IMR-90 (cell line): ENCODE data around the gene VWA8. TPM values are rescaled to one million over a fixed set of nuclear protein-coding genes. Genes with fewer than 3 reads are reported as not detected.

Source experiments
- ATAC-seq: fragments of 200-7000 bp; cut with Tn5 transposase; 2 replicates; pipeline ENCODE4 v1.9.1; 2020; ENCODE audit warnings: low read depth, mild to moderate bottlenecking, moderate library complexity
- BruUV-seq: library from RNA; stranded (reverse); fragments of 400-500 nt; replicated peaks from 2 replicates; lab custom pipeline; 2021; lab: Mats Ljungman, UMichigan
- CTCF ChIA-PET: fragments of 300-600 bp; formaldehyde crosslinking; extraction: SDS; loops from one replicate; lab custom pipeline; 2021; ENCODE audit warnings: antibody characterized with exemption; lab: Yijun Ruan, JAX
- POLR2A ChIA-PET: fragments of 300-600 bp; sonication (Branson Sonifier 250); formaldehyde crosslinking; loops from one replicate; lab custom pipeline; 2022; ENCODE audit warnings: antibody characterized with exemption; ENCODE audit not compliant: unreplicated experiment; lab: Charles Lee
- DNase-seq: peaks from one replicate; pipeline ENCODE4 v3.0.0; 2013
- H2AFZ ChIP-seq: replicated peaks from 2 replicates; pipeline ENCODE3; 2013; ENCODE audit warnings: low read length, mild to moderate bottlenecking; ENCODE audit not compliant: poor library complexity
- H2AK5ac ChIP-seq: 2 replicates; pipeline ENCODE4 v1.6.1; 2013; ENCODE audit warnings: low read depth, low read length, inconsistent platforms
- H2AK9ac ChIP-seq: replicated peaks from 2 replicates; pipeline ENCODE3; 2013; ENCODE audit warnings: mild to moderate bottlenecking, low read depth, low read length, moderate library complexity; ENCODE audit not compliant: poor library complexity
- H2BK120ac ChIP-seq: 2 replicates; pipeline ENCODE4 v1.6.1; 2013; ENCODE audit warnings: low read depth, low read length, inconsistent platforms
- H2BK15ac ChIP-seq: 3 replicates; pipeline ENCODE4 v1.6.1; 2013; ENCODE audit warnings: low read depth, low read length, inconsistent platforms
- H2BK20ac ChIP-seq: 2 replicates; pipeline ENCODE4 v1.6.1; 2013; ENCODE audit warnings: low read depth, mild to moderate bottlenecking, inconsistent platforms, low read length, moderate library complexity
- H2BK5ac ChIP-seq: 2 replicates; pipeline ENCODE4 v1.6.1; 2013; ENCODE audit warnings: mild to moderate bottlenecking, low read depth, low read length, inconsistent platforms; ENCODE audit not compliant: poor library complexity, severe bottlenecking
- H3K14ac ChIP-seq: replicated peaks from 2 replicates; pipeline ENCODE4 v1.6.1; 2013; ENCODE audit warnings: low read depth, low read length, inconsistent platforms
- H3K18ac ChIP-seq: 2 replicates; pipeline ENCODE4 v1.6.1; 2013; ENCODE audit warnings: low read depth, low read length, control low read depth
- H3K23ac ChIP-seq: 2 replicates; pipeline ENCODE4 v1.6.1; 2013; ENCODE audit warnings: low read depth, low read length, inconsistent platforms
- H3K27ac ChIP-seq: 2 replicates; pipeline ENCODE4 v1.5.1; 2013; ENCODE audit warnings: mild to moderate bottlenecking, control low read depth, low read length; ENCODE audit not compliant: insufficient read depth
- H3K27me3 ChIP-seq: 2 replicates; pipeline ENCODE4 v1.6.1; 2013; ENCODE audit warnings: low read length; ENCODE audit not compliant: control insufficient read depth, insufficient read depth
- H3K36me3 ChIP-seq: 2 replicates; pipeline ENCODE4 v1.6.1; 2013; ENCODE audit warnings: low read length, mixed read lengths; ENCODE audit not compliant: control insufficient read depth, insufficient read depth
- H3K4ac ChIP-seq: 2 replicates; pipeline ENCODE4 v1.6.1; 2013; ENCODE audit warnings: low read depth, low read length, inconsistent platforms
- H3K4me1 ChIP-seq: 2 replicates; pipeline ENCODE4 v1.6.1; 2013; ENCODE audit warnings: low read length, mixed read lengths; ENCODE audit not compliant: control insufficient read depth, insufficient read depth
- H3K4me2 ChIP-seq: 2 replicates; pipeline ENCODE4 v1.6.1; 2013; ENCODE audit warnings: low read depth, mild to moderate bottlenecking, control low read depth, low read length, moderate library complexity
- H3K4me3 ChIP-seq: 2 replicates; pipeline ENCODE4 v1.5.1; 2013; ENCODE audit warnings: low read depth, mild to moderate bottlenecking, control low read depth, low read length, moderate library complexity; ENCODE audit not compliant: insufficient read depth
- H3K56ac ChIP-seq: 2 replicates; pipeline ENCODE4 v1.6.1; 2013; ENCODE audit warnings: low read length, inconsistent platforms; ENCODE audit not compliant: insufficient read depth; ENCODE audit errors: extremely low read depth
- H3K79me1 ChIP-seq, 2 experiments: 2 replicates each; pipeline ENCODE4 v1.6.1; 2013; ENCODE audit warnings: low read length in 2 of 2, inconsistent platforms in 1 of 2, low read depth in 1 of 2
- H3K9ac ChIP-seq: 2 replicates; pipeline ENCODE4 v1.6.1; 2013; ENCODE audit warnings: low read depth, low read length, control low read depth
- H3K9me1 ChIP-seq: 2 replicates; pipeline ENCODE4 v1.6.1; 2013; ENCODE audit warnings: low read length, inconsistent platforms; ENCODE audit not compliant: insufficient read depth
- H3K9me3 ChIP-seq: 2 replicates; pipeline ENCODE4 v1.6.1; 2013; ENCODE audit warnings: low read length; ENCODE audit not compliant: control insufficient read depth, insufficient read depth
- H4K20me1 ChIP-seq: 2 replicates; pipeline ENCODE4 v1.6.1; 2013; ENCODE audit warnings: low read length, inconsistent platforms; ENCODE audit not compliant: insufficient read depth
- H4K5ac ChIP-seq: 2 replicates; pipeline ENCODE4 v1.6.1; 2013; ENCODE audit warnings: mild to moderate bottlenecking, low read depth, low read length, control low read depth
- H4K8ac ChIP-seq, 2 experiments: 2 replicates each; pipeline ENCODE4 v1.6.1; 2013; ENCODE audit warnings: low read depth in 2 of 2, low read length in 2 of 2, control low read depth in 1 of 2, inconsistent platforms in 1 of 2
- H4K91ac ChIP-seq: 2 replicates; pipeline ENCODE4 v1.6.1; 2013; ENCODE audit warnings: low read depth, low read length, inconsistent platforms; ENCODE audit not compliant: insufficient read depth
- BHLHE40 ChIP-seq: fragments of 150-350 bp; IDR thresholded peaks from 2 replicates; pipeline ENCODE4 v1.6.1; 2016; ENCODE audit warnings: mild to moderate bottlenecking, low read depth, low read length
- CEBPB ChIP-seq: IDR thresholded peaks from 2 replicates; pipeline ENCODE4 v1.6.1; 2012; ENCODE audit warnings: low read depth, low read length, improper control_type of control experiment
- CHD1 ChIP-seq: IDR thresholded peaks from 2 replicates; pipeline ENCODE4 v1.6.1; 2012; ENCODE audit warnings: low read depth, low read length, improper control_type of control experiment
- FOS ChIP-seq: fragments of 150-350 bp; IDR thresholded peaks from 2 replicates; pipeline ENCODE4 v1.6.1; 2016; ENCODE audit warnings: low read depth, low read length
- MAFK ChIP-seq: IDR thresholded peaks from 2 replicates; pipeline ENCODE4 v1.6.1; 2012; ENCODE audit warnings: low read depth, low read length, improper control_type of control experiment
- MAZ ChIP-seq: IDR thresholded peaks from 2 replicates; pipeline ENCODE4 v1.6.1; 2012; ENCODE audit warnings: low read depth, mild to moderate bottlenecking, low read length, improper control_type of control experiment, moderate library complexity, borderline replicate concordance
- MXI1 ChIP-seq: IDR thresholded peaks from 2 replicates; pipeline ENCODE4 v1.6.1; 2012; ENCODE audit warnings: low read depth, mild to moderate bottlenecking, low read length, moderate library complexity, borderline replicate concordance
- NFE2L2 ChIP-seq: fragments of 150-350 bp; IDR thresholded peaks from 2 replicates; pipeline ENCODE4 v1.6.1; 2016; ENCODE audit warnings: low read depth, mild to moderate bottlenecking, low read length
- POLR2A ChIP-seq: IDR thresholded peaks from 2 replicates; pipeline ENCODE4 v1.6.1; 2012; ENCODE audit warnings: mild to moderate bottlenecking, low read depth, low read length
- RAD21 ChIP-seq: IDR thresholded peaks from 2 replicates; pipeline ENCODE4 v1.6.1; 2012; ENCODE audit warnings: low read length, improper control_type of control experiment
- RCOR1 ChIP-seq: IDR thresholded peaks from 2 replicates; pipeline ENCODE4 v1.6.1; 2012; ENCODE audit warnings: mild to moderate bottlenecking, low read length, improper control_type of control experiment; ENCODE audit not compliant: insufficient replicate concordance
- RFX5 ChIP-seq: IDR thresholded peaks from 2 replicates; pipeline ENCODE4 v1.8.0; 2012; ENCODE audit warnings: low read depth, mild to moderate bottlenecking, low read length, moderate library complexity
- SMC3 ChIP-seq: fragments of 150-350 bp; IDR thresholded peaks from 2 replicates; pipeline ENCODE4 v1.6.1; 2016; ENCODE audit warnings: low read depth, mild to moderate bottlenecking, antibody characterized with exemption, low read length, moderate library complexity
- WGBS, 2 experiments: methylation state at CpG; one replicate each; pipeline versions ENCODE4 v1.1.5 to v1.1.7; 2013; ENCODE audit warnings: missing lambda C conversion rate in 2 of 2; ENCODE audit not compliant: insufficient read length in 1 of 2; ENCODE audit errors: extremely low coverage in 2 of 2; 5-methylcytosine and 5-hydroxymethylcytosine counted together
- dilution Hi-C: fragments of 300-500 bp; cut with HindIII; formaldehyde crosslinking; loops from one replicate; pipeline ENCODE4 v1.14.3; 2018; ENCODE audit warnings: low sequenced_read_pairs; ENCODE audit not compliant: unreplicated experiment
- in situ Hi-C: fragments of 300-500 bp; cut with MboI; formaldehyde crosslinking; loops from 3 replicates; pipeline ENCODE4 v1.14.3; 2019; ENCODE audit warnings: low sequenced_read_pairs, inconsistent platforms, mixed read lengths
- intact Hi-C: fragments of 100-400 bp; cut with micrococcal nuclease; formaldehyde crosslinking; loops from 2 replicates; pipeline ENCODE4 v1.10.0; 2022
- polyA plus RNA-seq, 3 experiments: library from polyadenylated mRNA; depleted of rRNA; stranded (reverse); fragments of >200 nt; gene quantifications; 2 replicates each; pipeline ENCODE4 v1.2.3, GENCODE V29; 2012; ENCODE audit warnings: low replicate concordance in 1 of 3
- total RNA-seq: library from RNA; depleted of rRNA; stranded (reverse); fragments of >200 nt; gene quantifications from 2 replicates; pipeline ENCODE4 v1.2.3, GENCODE V29; 2012
- TF ChIP-seq, protein P1 (sequence below): conservative IDR thresholded peaks from 2 replicates; pipeline ENCODE4 v1.5.1; 2012; ENCODE audit warnings: mild to moderate bottlenecking, low read depth, low read length, improper control_type of control experiment
- TF ChIP-seq, protein P2 (sequence below): fragments of 150-350 bp; IDR thresholded peaks from 2 replicates; pipeline ENCODE4 v1.6.1; 2017; ENCODE audit warnings: mild to moderate bottlenecking, antibody characterized with exemption, low read length, low read depth
- TF ChIP-seq, protein P3 (sequence below): fragments of 150-350 bp; IDR thresholded peaks from 2 replicates; pipeline ENCODE4 v1.6.1; 2016; ENCODE audit warnings: low read depth, mild to moderate bottlenecking, low read length, moderate library complexity, borderline replicate concordance

Gene VWA8
- total and polyA plus RNA-seq, 2 of the 4 experiments (the other 2 are of a cell fraction): 5.9 to 18.3 TPM

DNA sequence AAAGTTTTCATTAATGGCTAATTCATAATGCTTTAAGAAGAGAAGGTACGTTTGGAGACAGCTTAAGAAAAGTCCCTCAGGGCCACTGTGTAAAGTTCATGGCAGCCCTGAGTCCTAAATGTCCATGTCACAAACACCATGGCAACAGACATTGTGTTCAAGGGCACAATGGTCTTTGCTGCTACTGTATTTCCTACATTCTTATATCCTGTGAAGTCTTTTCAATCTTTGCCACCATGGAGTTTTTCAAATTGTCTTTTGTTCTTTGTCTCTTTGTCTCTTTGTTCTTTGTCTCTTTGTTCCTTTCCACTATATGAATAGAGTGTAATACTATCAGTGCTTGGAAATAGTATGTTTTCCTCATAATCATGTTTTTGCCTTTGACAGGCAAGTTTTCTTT, 178.8 kb downstream of the VWA8 start:
- H3K4ac ChIP-seq: no peak overlapping the region
- H2AFZ ChIP-seq: no peak overlapping the region
- H4K20me1 ChIP-seq: no peaks in the 10 kb centered on the region
- H3K14ac ChIP-seq: no peak overlapping the region
- no peak overlapping the region for H4K8ac ChIP-seq
- no peak overlapping the region for H2AK9ac ChIP-seq
- no peak overlapping the region for H3K27ac ChIP-seq
- no peak overlapping the region for H3K56ac ChIP-seq
- H3K9me3 ChIP-seq: no peaks in the 10 kb centered on the region
- POLR2A ChIA-PET: no interaction called here
- no peak overlapping the region for H3K9ac ChIP-seq
- intact Hi-C loops: no loop called here
- in situ Hi-C loops: no loop called here
- H2AK5ac ChIP-seq: no peak overlapping the region; the same call in 1 of the 2 replicates
- H3K4me1 ChIP-seq: no peaks in the 10 kb centered on the region; the same call in 1 of the 2 replicates
- H3K4me2 ChIP-seq: no peak overlapping the region
- no peak overlapping the region for H3K23ac ChIP-seq
- DNase-seq (no peak), ATAC-seq (no peak)
- H4K5ac ChIP-seq: no peak overlapping the region
- H2BK5ac ChIP-seq: no peak overlapping the region
- H3K4me3 ChIP-seq: no peak overlapping the region
- dilution Hi-C loops: no loop called here
- no CpG with 5 or more reads among the region's 1 CpG for WGBS, 2 experiments
- CTCF ChIA-PET: no interaction called here
- H4K91ac ChIP-seq: no peak overlapping the region
- no peak for TF ChIP-seq RFX5
- no peak for TF ChIP-seq NFE2L2
- TF ChIP-seq SMC3: no peak
- no peak for TF ChIP-seq MAFK
- TF ChIP-seq MXI1: no peak
- no peak for TF ChIP-seq BHLHE40
- TF ChIP-seq, protein P1, sequence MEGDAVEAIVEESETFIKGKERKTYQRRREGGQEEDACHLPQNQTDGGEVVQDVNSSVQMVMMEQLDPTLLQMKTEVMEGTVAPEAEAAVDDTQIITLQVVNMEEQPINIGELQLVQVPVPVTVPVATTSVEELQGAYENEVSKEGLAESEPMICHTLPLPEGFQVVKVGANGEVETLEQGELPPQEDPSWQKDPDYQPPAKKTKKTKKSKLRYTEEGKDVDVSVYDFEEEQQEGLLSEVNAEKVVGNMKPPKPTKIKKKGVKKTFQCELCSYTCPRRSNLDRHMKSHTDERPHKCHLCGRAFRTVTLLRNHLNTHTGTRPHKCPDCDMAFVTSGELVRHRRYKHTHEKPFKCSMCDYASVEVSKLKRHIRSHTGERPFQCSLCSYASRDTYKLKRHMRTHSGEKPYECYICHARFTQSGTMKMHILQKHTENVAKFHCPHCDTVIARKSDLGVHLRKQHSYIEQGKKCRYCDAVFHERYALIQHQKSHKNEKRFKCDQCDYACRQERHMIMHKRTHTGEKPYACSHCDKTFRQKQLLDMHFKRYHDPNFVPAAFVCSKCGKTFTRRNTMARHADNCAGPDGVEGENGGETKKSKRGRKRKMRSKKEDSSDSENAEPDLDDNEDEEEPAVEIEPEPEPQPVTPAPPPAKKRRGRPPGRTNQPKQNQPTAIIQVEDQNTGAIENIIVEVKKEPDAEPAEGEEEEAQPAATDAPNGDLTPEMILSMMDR: no peak
- TF ChIP-seq RAD21: no peak
- no peak for TF ChIP-seq CHD1
- no peak for TF ChIP-seq MAZ
- no peak for TF ChIP-seq CEBPB
- TF ChIP-seq, protein P2, sequence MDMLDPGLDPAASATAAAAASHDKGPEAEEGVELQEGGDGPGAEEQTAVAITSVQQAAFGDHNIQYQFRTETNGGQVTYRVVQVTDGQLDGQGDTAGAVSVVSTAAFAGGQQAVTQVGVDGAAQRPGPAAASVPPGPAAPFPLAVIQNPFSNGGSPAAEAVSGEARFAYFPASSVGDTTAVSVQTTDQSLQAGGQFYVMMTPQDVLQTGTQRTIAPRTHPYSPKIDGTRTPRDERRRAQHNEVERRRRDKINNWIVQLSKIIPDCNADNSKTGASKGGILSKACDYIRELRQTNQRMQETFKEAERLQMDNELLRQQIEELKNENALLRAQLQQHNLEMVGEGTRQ: no peak
- TF ChIP-seq FOS: no peak
- TF ChIP-seq POLR2A: no peak
- TF ChIP-seq RCOR1: no peak
- TF ChIP-seq, protein P3, sequence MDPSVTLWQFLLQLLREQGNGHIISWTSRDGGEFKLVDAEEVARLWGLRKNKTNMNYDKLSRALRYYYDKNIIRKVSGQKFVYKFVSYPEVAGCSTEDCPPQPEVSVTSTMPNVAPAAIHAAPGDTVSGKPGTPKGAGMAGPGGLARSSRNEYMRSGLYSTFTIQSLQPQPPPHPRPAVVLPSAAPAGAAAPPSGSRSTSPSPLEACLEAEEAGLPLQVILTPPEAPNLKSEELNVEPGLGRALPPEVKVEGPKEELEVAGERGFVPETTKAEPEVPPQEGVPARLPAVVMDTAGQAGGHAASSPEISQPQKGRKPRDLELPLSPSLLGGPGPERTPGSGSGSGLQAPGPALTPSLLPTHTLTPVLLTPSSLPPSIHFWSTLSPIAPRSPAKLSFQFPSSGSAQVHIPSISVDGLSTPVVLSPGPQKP: no peak
- H2BK120ac ChIP-seq: no peak overlapping the region
- no peaks in the 10 kb centered on the region for H3K79me1 ChIP-seq
- no peaks in the 10 kb centered on the region for H3K9me1 ChIP-seq
- no peak overlapping the region for H3K18ac ChIP-seq
- H2BK15ac ChIP-seq: no peak overlapping the region
- H2BK20ac ChIP-seq: no peak overlapping the region
- BruUV-seq: no TSS peak
- H3K36me3 ChIP-seq: no peaks in the 10 kb centered on the region
- H3K27me3 ChIP-seq: no peaks in the 10 kb centered on the region
